HG03103 (cell line): ENCODE measurements around the gene COPS9.

ENCODE experiments used
- ATAC-seq: cut with Tn5 transposase; IDR thresholded peaks from one replicate; pipeline ENCODE4 v1.9.1; 2021; ENCODE audit warnings: low read depth; ENCODE audit not compliant: unreplicated experiment

The COPS9 gene

GRCh38 chr2:240166761-240167587 lies 30.9 kb upstream of the COPS9 start:
- no peak for ATAC-seq

GRCh38 chr2:240166191-240166590 lies 30.1 kb upstream of the COPS9 start:
- no peak for ATAC-seq

- no peak for ATAC-seq
Measured at GRCh38 chr2:240165661-240166060, 29.6 kb upstream of the COPS9 start.

GRCh38 chr2:240165034-240165433 lies 28.9 kb upstream of the COPS9 start:
- ATAC-seq = no peak

GRCh38 chr2:240164586-240164985 lies 28.5 kb upstream of the COPS9 start:
- no peak for ATAC-seq

GRCh38 chr2:240163844-240164574 lies 27.9 kb upstream of the COPS9 start:
- ATAC-seq = no peak

- ATAC-seq = no peak
Measured at GRCh38 chr2:240162939-240163714, 27.0 kb upstream of the COPS9 start.

GRCh38 chr2:240162531-240162930 lies 26.4 kb upstream of the COPS9 start:
- ATAC-seq = no peak

- ATAC-seq = no peak
Measured at GRCh38 chr2:240162032-240162431, 25.9 kb upstream of the COPS9 start.

GRCh38 chr2:240161087-240161750 lies 25.1 kb upstream of the COPS9 start:
- no peak for ATAC-seq

GRCh38 chr2:240160291-240161086 lies 24.4 kb upstream of the COPS9 start:
- ATAC-seq = no peak

GRCh38 chr2:240159251-240159839 lies 23.2 kb upstream of the COPS9 start:
- ATAC-seq = no peak

GRCh38 chr2:240157147-240157470 lies 21.0 kb upstream of the COPS9 start:
- ATAC-seq = no peak

GRCh38 chr2:240156435-240157146 lies 20.5 kb upstream of the COPS9 start:
- no peak for ATAC-seq

GRCh38 chr2:240155745-240156390 lies 19.8 kb upstream of the COPS9 start:
- no peak for ATAC-seq

GRCh38 chr2:240155048-240155744 lies 19.1 kb upstream of the COPS9 start:
- no peak for ATAC-seq

- ATAC-seq = no peak
Measured at GRCh38 chr2:240154606-240155005, 18.5 kb upstream of the COPS9 start.

GRCh38 chr2:240153418-240153817 lies 17.3 kb upstream of the COPS9 start:
- ATAC-seq = no peak
